Osteocyte (in vitro differentiated cells): ENCODE data around the gene AKTIP. TPM values are rescaled to one million over a fixed set of nuclear protein-coding genes. Genes with fewer than 3 reads are reported as not detected.
"Not testable (repeated sequence)": the region's sequence is repeated elsewhere in the genome, so short reads cannot be mapped to it uniquely, and the experiment has no call there.

ENCODE experiments used
- DNase-seq: peaks from one replicate; pipeline ENCODE4 v3.0.0; 2021; ENCODE audit warnings: mixed read lengths; ENCODE audit not compliant: unreplicated experiment; ENCODE audit errors: extremely low spot score
- H3K27ac Mint-ChIP-seq: one replicate; pipeline ENCODE4 v1.8.0; 2021; ENCODE audit warnings: mild to moderate bottlenecking, mixed read lengths; ENCODE audit not compliant: unreplicated experiment
- H3K27me3 Mint-ChIP-seq: one replicate; pipeline ENCODE4 v1.8.0; 2021; ENCODE audit warnings: mixed read lengths; ENCODE audit not compliant: unreplicated experiment
- H3K36me3 Mint-ChIP-seq: one replicate; pipeline ENCODE4 v1.8.0; 2021; ENCODE audit warnings: mixed read lengths; ENCODE audit not compliant: unreplicated experiment
- H3K4me1 Mint-ChIP-seq: one replicate; pipeline ENCODE4 v1.8.0; 2021; ENCODE audit warnings: mixed read lengths; ENCODE audit not compliant: unreplicated experiment
- H3K4me3 Mint-ChIP-seq: one replicate; pipeline ENCODE4 v1.8.0; 2021; ENCODE audit warnings: mild to moderate bottlenecking, moderate library complexity, mixed read lengths; ENCODE audit not compliant: unreplicated experiment
- H3K9me3 Mint-ChIP-seq: one replicate; pipeline ENCODE4 v1.8.0; 2021; ENCODE audit warnings: mixed read lengths; ENCODE audit not compliant: unreplicated experiment
- CTCF ChIP-seq: fragments of 200-600 bp; sonication (generic); IDR thresholded peaks from 2 replicates; pipeline ENCODE4 v1.5.0; 2021; ENCODE audit warnings: antibody characterized with exemption, mild to moderate bottlenecking, moderate library complexity
- total RNA-seq: library from RNA; stranded (reverse); gene quantifications from 2 replicates; pipeline ENCODE4 v1.2.1, GENCODE V29; 2021

AKTIP gene
- total RNA-seq, 1 donor from 2014 or later = 27.3 TPM

GRCh38 chr16:53541326-53541725 lies 38.3 kb upstream of the AKTIP start:
- no peaks in the 10 kb centered on the region for H3K36me3 Mint-ChIP-seq
- no peaks in the 10 kb centered on the region for H3K4me1 Mint-ChIP-seq
- H3K27ac Mint-ChIP-seq = no peak overlapping the region
- no peak overlapping the region for H3K4me3 Mint-ChIP-seq
- DNase-seq = no peak
- H3K9me3 Mint-ChIP-seq = no peaks in the 10 kb centered on the region
- peaks cover 35% of the 10 kb centered on the region for H3K27me3 Mint-ChIP-seq
- TF ChIP-seq CTCF = no peak

GRCh38 chr16:53539759-53540718 lies 37.0 kb upstream of the AKTIP start:
- not testable (repeated sequence) for DNase-seq, H3K27ac Mint-ChIP-seq, H3K4me1 Mint-ChIP-seq, H3K36me3 Mint-ChIP-seq, H3K4me3 Mint-ChIP-seq, H3K9me3 Mint-ChIP-seq
- H3K27me3 Mint-ChIP-seq = peaks cover 25% of the 10 kb centered on the region

GRCh38 chr16:53539346-53539745 lies 36.3 kb upstream of the AKTIP start:
- H3K27me3 Mint-ChIP-seq = peaks cover 18% of the 10 kb centered on the region
- not testable (repeated sequence) for H3K36me3 Mint-ChIP-seq, H3K27ac Mint-ChIP-seq, DNase-seq, H3K4me3 Mint-ChIP-seq, H3K4me1 Mint-ChIP-seq, H3K9me3 Mint-ChIP-seq

GRCh38 chr16:53537626-53538025 lies 34.6 kb upstream of the AKTIP start:
- no peak overlapping the region for H3K4me3 Mint-ChIP-seq
- no peak for DNase-seq
- H3K4me1 Mint-ChIP-seq = no peaks in the 10 kb centered on the region
- no peaks in the 10 kb centered on the region for H3K36me3 Mint-ChIP-seq
- H3K27ac Mint-ChIP-seq = no peak overlapping the region
- peaks cover 8% of the 10 kb centered on the region for H3K27me3 Mint-ChIP-seq
- H3K9me3 Mint-ChIP-seq = no peaks in the 10 kb centered on the region
- TF ChIP-seq CTCF = no peak

DNA sequence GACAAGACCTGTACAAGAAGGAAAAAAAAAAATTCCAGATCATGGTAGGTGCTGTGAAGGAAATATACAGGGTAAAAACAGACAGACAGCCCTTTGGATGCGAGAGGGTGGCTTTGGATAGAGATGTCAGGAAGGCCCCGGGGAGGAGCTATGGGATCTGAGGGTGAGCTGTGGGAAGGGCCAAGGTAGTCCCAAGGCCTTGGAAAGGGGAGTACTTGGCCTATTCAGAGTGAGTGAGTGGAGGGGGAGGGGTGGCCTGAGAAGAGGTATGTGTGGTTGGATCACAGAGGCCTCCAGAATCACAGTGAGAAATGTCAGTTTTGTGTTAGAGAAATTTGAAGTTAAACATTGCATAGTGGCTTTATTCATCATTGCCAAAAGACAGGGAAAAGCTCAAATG lies 31.2 kb upstream of the AKTIP start:
- H3K4me1 Mint-ChIP-seq = no peaks in the 10 kb centered on the region
- H3K9me3 Mint-ChIP-seq = peaks cover 4% of the 10 kb centered on the region
- H3K36me3 Mint-ChIP-seq = no peaks in the 10 kb centered on the region
- no peak overlapping the region for H3K27ac Mint-ChIP-seq
- H3K4me3 Mint-ChIP-seq = no peak overlapping the region
- H3K27me3 Mint-ChIP-seq = peaks cover 12% of the 10 kb centered on the region
- DNase-seq = no peak
- TF ChIP-seq CTCF = no peak

DNA sequence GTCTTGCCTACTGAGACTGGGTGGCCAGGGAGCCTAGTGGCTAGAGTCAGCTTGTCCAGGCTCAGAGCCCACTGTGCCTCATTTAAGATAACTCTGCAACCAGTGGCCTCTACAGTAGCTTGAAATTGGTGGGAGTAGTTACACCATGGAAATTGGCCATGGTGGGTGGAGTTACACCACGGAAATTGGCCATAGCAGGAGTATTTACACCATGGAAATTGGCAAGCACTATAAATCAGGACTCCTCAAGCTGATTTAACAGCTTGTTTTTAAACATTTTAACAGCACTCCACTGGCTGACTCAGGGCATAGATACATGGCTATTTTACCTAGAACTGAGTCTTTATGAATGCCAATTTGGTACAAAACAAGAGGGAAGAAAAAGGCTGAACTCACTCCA lies 27.7 kb upstream of the AKTIP start:
- no peak for TF ChIP-seq CTCF
- peaks cover 4% of the 10 kb centered on the region for H3K27me3 Mint-ChIP-seq
- H3K4me1 Mint-ChIP-seq = no peaks in the 10 kb centered on the region
- DNase-seq = no peak
- H3K36me3 Mint-ChIP-seq = no peaks in the 10 kb centered on the region
- H3K27ac Mint-ChIP-seq = no peak overlapping the region
- H3K4me3 Mint-ChIP-seq = no peak overlapping the region
- peaks cover 4% of the 10 kb centered on the region for H3K9me3 Mint-ChIP-seq
